GM23248 (cell line): ENCODE measurements around the gene NPSR1. TPM values are rescaled to one million over a fixed set of nuclear protein-coding genes. Genes with fewer than 3 reads are reported as not detected.

Experiments used
- DNase-seq: peaks from one replicate; pipeline ENCODE4 v3.0.0-alpha.2; 2015
- H2AFZ ChIP-seq: fragments of 200-600 bp; sonication (generic); 2 replicates; pipeline ENCODE4 v1.6.1; 2016; ENCODE audit warnings: antibody characterized with exemption
- H3F3A ChIP-seq: fragments of 200-600 bp; sonication (generic); 2 replicates; pipeline ENCODE4 v1.6.1; 2016; ENCODE audit warnings: mild to moderate bottlenecking, antibody characterized with exemption, mixed run types; ENCODE audit not compliant: insufficient read depth
- H3K27ac ChIP-seq: fragments of 200-600 bp; sonication (generic); 2 replicates; pipeline ENCODE4 v1.5.1; 2016; ENCODE audit warnings: mild to moderate bottlenecking
- H3K27me3 ChIP-seq: fragments of 200-600 bp; sonication (generic); replicated peaks from 2 replicates; pipeline ENCODE4 v1.6.1; 2016; ENCODE audit warnings: mild to moderate bottlenecking; ENCODE audit not compliant: insufficient read depth
- H3K36me3 ChIP-seq: fragments of 200-600 bp; sonication (generic); 2 replicates; pipeline ENCODE4 v1.6.1; 2016; ENCODE audit warnings: low read depth, mild to moderate bottlenecking
- H3K4me1 ChIP-seq: fragments of 200-600 bp; sonication (generic); 2 replicates; pipeline ENCODE4 v1.6.1; 2016; ENCODE audit warnings: mild to moderate bottlenecking; ENCODE audit not compliant: insufficient read depth
- H3K4me2 ChIP-seq: fragments of 200-600 bp; sonication (generic); one replicate; pipeline ENCODE4 v1.6.1; 2016; ENCODE audit warnings: mild to moderate bottlenecking; ENCODE audit not compliant: unreplicated experiment
- H3K4me3 ChIP-seq: fragments of 200-600 bp; sonication (generic); 2 replicates; pipeline ENCODE4 v1.5.1; 2016; ENCODE audit warnings: mild to moderate bottlenecking
- H3K79me2 ChIP-seq: fragments of 200-600 bp; sonication (generic); 2 replicates; pipeline ENCODE4 v1.6.1; 2016; ENCODE audit warnings: mild to moderate bottlenecking; ENCODE audit not compliant: insufficient read depth
- H3K9ac ChIP-seq: fragments of 200-600 bp; sonication (generic); 2 replicates; pipeline ENCODE4 v1.6.1; 2016; ENCODE audit warnings: mild to moderate bottlenecking
- H3K9me2 ChIP-seq: fragments of 200-600 bp; sonication (generic); 2 replicates; pipeline ENCODE4 v1.6.1; 2016; ENCODE audit warnings: mixed run types, mild to moderate bottlenecking, moderate library complexity; ENCODE audit not compliant: insufficient read depth
- H3K9me3 ChIP-seq: fragments of 200-600 bp; sonication (generic); one replicate; pipeline ENCODE4 v1.6.1; 2017; ENCODE audit warnings: low read depth
- H4K20me1 ChIP-seq: fragments of 200-600 bp; sonication (generic); 2 replicates; pipeline ENCODE4 v1.6.0; 2016; ENCODE audit not compliant: insufficient read depth
- EZH2 ChIP-seq: fragments of 200-600 bp; sonication (generic); IDR thresholded peaks from 2 replicates; pipeline ENCODE4 v1.6.1; 2018; ENCODE audit warnings: antibody characterized with exemption, mild to moderate bottlenecking; ENCODE audit not compliant: insufficient read depth, poor library complexity, severe bottlenecking
- EZH2phosphoT487 ChIP-seq: fragments of 200-600 bp; sonication (generic); IDR thresholded peaks from 2 replicates; pipeline ENCODE4 v1.6.1; 2018; ENCODE audit warnings: antibody characterized with exemption, moderate library complexity, mild to moderate bottlenecking, low read depth; ENCODE audit not compliant: insufficient read depth
- WGBS, 2 experiments: methylation state at CpG; one replicate each; pipeline ENCODE4 v1.1.6; 2015 to 2017; ENCODE audit warnings: low lambda C conversion rate in 2 of 2, low coverage in 1 of 2; ENCODE audit errors: missing lambda C conversion rate in 2 of 2; 5-methylcytosine and 5-hydroxymethylcytosine counted together
- in situ Hi-C: fragments of 300-500 bp; cut with MboI; formaldehyde crosslinking; loops from 2 replicates; pipeline ENCODE4 v1.15.0; 2020
- polyA plus RNA-seq: library from polyadenylated mRNA; unstranded; fragments of >200 nt; fragmentation: Nextera tagmentation; extraction: Ambion mirVana; gene quantifications from 2 replicates; pipeline ENCODE4 v1.2.1, GENCODE V29; 2016
- total RNA-seq: library from RNA; depleted of rRNA; stranded (reverse); fragments of >200 nt; shearing (Covaris generic); gene quantifications from 2 replicates; pipeline ENCODE4 v1.2.3, GENCODE V29; 2014

The NPSR1 gene
- total and polyA plus RNA-seq, 2 experiments from 2014 or later = not detected

GRCh38 chr7:34749446-34749845, 91.4 kb downstream of the NPSR1 start:
- no peaks in the 10 kb centered on the region for H3K9me3 ChIP-seq
- 5% methylated on average over 2 of the region's 2 CpGs for WGBS, 2 experiments

GRCh38 chr7:34750209-34750608, 92.2 kb downstream of the NPSR1 start:
- Histone ChIP-seq H3K27me3 (peaks cover 4% of the 10 kb centered on the region; the same call in 1 of the 2 replicates), H3K79me2 (no peaks in the 10 kb centered on the region), H3K27ac (no peak overlapping the region), H3K4me3 (no peak overlapping the region), H3K4me2 (no peak overlapping the region), H3F3A (no peaks in the 10 kb centered on the region), H3K36me3 (no peaks in the 10 kb centered on the region), H3K9me3 (no peaks in the 10 kb centered on the region), H4K20me1 (no peaks in the 10 kb centered on the region), H3K9me2 (no peaks in the 10 kb centered on the region), H3K4me1 (no peaks in the 10 kb centered on the region), H3K9ac (no peak overlapping the region), H2AFZ (no peak overlapping the region)
- in situ Hi-C loops = no loop called here
- TF ChIP-seq EZH2phosphoT487 = no peak
- no peak for TF ChIP-seq EZH2
- 27 to 31% methylated on average over 8 of the region's 8 CpGs for WGBS, 2 experiments
- DNase-seq = peak; percentile 22

More at GRCh38 chr7:34749446-34749845, 91.4 kb downstream of the NPSR1 start:
- H3F3A ChIP-seq = no peaks in the 10 kb centered on the region
- H3K4me1 ChIP-seq = no peaks in the 10 kb centered on the region
- no peaks in the 10 kb centered on the region for H3K36me3 ChIP-seq
- H3K9me2 ChIP-seq = no peaks in the 10 kb centered on the region
- H2AFZ ChIP-seq = no peak overlapping the region
- DNase-seq = no peak
- TF ChIP-seq EZH2 (no peak), EZH2phosphoT487 (no peak)
- no peak overlapping the region for H3K9ac ChIP-seq
- H3K4me3 ChIP-seq = no peak overlapping the region
- H4K20me1 ChIP-seq = no peaks in the 10 kb centered on the region
- in situ Hi-C loops = no loop called here
- no peak overlapping the region for H3K4me2 ChIP-seq
- peaks cover 4% of the 10 kb centered on the region; the same call in 1 of the 2 replicates for H3K27me3 ChIP-seq
- H3K79me2 ChIP-seq = no peaks in the 10 kb centered on the region
- no peak overlapping the region for H3K27ac ChIP-seq

GRCh38 chr7:34750636-34751035, 92.6 kb downstream of the NPSR1 start:
- H4K20me1 ChIP-seq = no peaks in the 10 kb centered on the region
- H3K9ac ChIP-seq = no peak overlapping the region
- no peak overlapping the region for H3K4me3 ChIP-seq
- no peak overlapping the region for H3K4me2 ChIP-seq
- in situ Hi-C loops = no loop called here
- no peaks in the 10 kb centered on the region for H3K79me2 ChIP-seq
- no peak overlapping the region for H2AFZ ChIP-seq
- no peaks in the 10 kb centered on the region for H3K36me3 ChIP-seq
- no peaks in the 10 kb centered on the region for H3K9me3 ChIP-seq
- no peaks in the 10 kb centered on the region for H3F3A ChIP-seq
- DNase-seq = no peak
- TF ChIP-seq EZH2phosphoT487 (no peak), EZH2 (no peak)
- H3K27me3 ChIP-seq = peaks cover 7% of the 10 kb centered on the region; the same call in 1 of the 2 replicates
- WGBS, 2 experiments = 9 to 15% methylated on average over 2 of the region's 2 CpGs
- H3K9me2 ChIP-seq = no peaks in the 10 kb centered on the region
- H3K27ac ChIP-seq = no peak overlapping the region
- no peaks in the 10 kb centered on the region for H3K4me1 ChIP-seq

- no peaks in the 10 kb centered on the region for H3K9me2 ChIP-seq
- no peak overlapping the region for H3K9ac ChIP-seq
- no peak for TF ChIP-seq EZH2
- no peak for TF ChIP-seq EZH2phosphoT487
- H3K36me3 ChIP-seq = no peaks in the 10 kb centered on the region
- no peaks in the 10 kb centered on the region for H3K9me3 ChIP-seq
- H3K27me3 ChIP-seq = peaks cover 10% of the 10 kb centered on the region; the same call in 1 of the 2 replicates
- no peak overlapping the region for H2AFZ ChIP-seq
- H3K4me3 ChIP-seq = no peak overlapping the region
- no peak overlapping the region for H3K27ac ChIP-seq
- DNase-seq = no peak
- H4K20me1 ChIP-seq = no peaks in the 10 kb centered on the region
- H3K4me1 ChIP-seq = no peaks in the 10 kb centered on the region
- H3K79me2 ChIP-seq = no peaks in the 10 kb centered on the region
- in situ Hi-C loops = no loop called here
- WGBS, 2 experiments = 48 to 49% methylated on average over 11 of the region's 11 CpGs
- H3F3A ChIP-seq = no peaks in the 10 kb centered on the region
- no peak overlapping the region for H3K4me2 ChIP-seq
Measured at GRCh38 chr7:34751725-34752643, 94.0 kb downstream of the NPSR1 start.
